Lung (tissue), 12 donors: ENCODE data around the gene NKAIN2. TPM values are rescaled to one million over a fixed set of nuclear protein-coding genes. Genes with fewer than 3 reads are reported as not detected.

Experiments
- ATAC-seq: fragments of 200-7000 bp; cut with Tn5 transposase; one replicate; pipeline ENCODE4 v1.9.1; 2020; ENCODE audit warnings: moderate number of reproducible peaks; ENCODE audit not compliant: insufficient read depth, low FRiP score
- DNase-seq, 3 donors: peaks; one replicate each; pipeline ENCODE4 v3.0.0-alpha.2; 2013 to 2017
- H3K27ac ChIP-seq, 2 donors: one replicate each; pipeline ENCODE4 v1.5.1; 2013; ENCODE audit warnings: mild to moderate bottlenecking in 2 of 2, moderate library complexity in 2 of 2, control low read depth in 1 of 2, inconsistent platforms in 1 of 2, low read depth in 1 of 2, low read length in 1 of 2
- H3K27me3 ChIP-seq, 3 donors: one replicate each; pipeline ENCODE4 v1.5.1; 2013; ENCODE audit warnings: low read length in 2 of 3; ENCODE audit not compliant: control insufficient read depth in 3 of 3, insufficient read depth in 3 of 3
- H3K36me3 ChIP-seq, 4 donors: one replicate each; pipeline ENCODE4 v1.5.1; 2013; ENCODE audit warnings: low read length in 4 of 4, mild to moderate bottlenecking in 1 of 4, moderate library complexity in 1 of 4; ENCODE audit not compliant: control insufficient read depth in 4 of 4, insufficient read depth in 4 of 4
- H3K4me1 ChIP-seq, 5 donors: one replicate each; pipeline ENCODE4 v1.5.1; 2013; ENCODE audit warnings: low read length in 5 of 5, mild to moderate bottlenecking in 2 of 5, moderate library complexity in 1 of 5; ENCODE audit not compliant: control insufficient read depth in 5 of 5, insufficient read depth in 5 of 5
- H3K4me3 ChIP-seq: one replicate; pipeline ENCODE4 v1.5.1; 2013; ENCODE audit warnings: mild to moderate bottlenecking, control low read depth, moderate library complexity
- H3K9ac ChIP-seq, 2 donors: one replicate each; pipeline ENCODE4 v1.5.1; 2013; ENCODE audit warnings: low read length in 2 of 2, control low read depth in 1 of 2; ENCODE audit not compliant: insufficient read depth in 1 of 2
- H3K9me3 ChIP-seq, 4 donors: one replicate each; pipeline ENCODE4 v1.5.1; 2013; ENCODE audit warnings: low read length in 3 of 4, mild to moderate bottlenecking in 1 of 4, moderate library complexity in 1 of 4; ENCODE audit not compliant: control insufficient read depth in 4 of 4, insufficient read depth in 3 of 4
- WGBS, 2 donors: extraction: QIAGEN DNeasy Blood & Tissue Kit; methylation state at CpG; one replicate each; pipeline ENCODE4 v1.1.7; 2013; 5-methylcytosine and 5-hydroxymethylcytosine counted together
- polyA plus RNA-seq, 2 donors: library from polyadenylated mRNA; stranded (reverse); fragments of 200-250 nt; gene quantifications; one replicate each; pipeline ENCODE4 v1.2.1, GENCODE V29; 2013
- total RNA-seq, 2 donors: library from RNA; depleted of rRNA in 1 of 2; stranded (reverse); fragments of >200 nt in 1 of 2; gene quantifications; one replicate each; pipeline ENCODE4 v1.2.1, GENCODE V29; 2014 to 2021
- TF ChIP-seq, protein P1 (sequence below): IDR thresholded peaks from 2 replicates; pipeline ENCODE4 v1.5.1; 2012; ENCODE audit warnings: mild to moderate bottlenecking; ENCODE audit errors: control extremely low read depth, extremely low read depth
- donor health status: control.
- donor health status: control.
- donor health status: Bipolar disorder and iron deficiency.
- donor health status: healthy.
- donor health status: DM: yes; HTN: yes; CAD: no.

The NKAIN2 gene
- total and polyA plus RNA-seq, 4 donors = 0.01 to 4.4 TPM; not detected in 2

DNA sequence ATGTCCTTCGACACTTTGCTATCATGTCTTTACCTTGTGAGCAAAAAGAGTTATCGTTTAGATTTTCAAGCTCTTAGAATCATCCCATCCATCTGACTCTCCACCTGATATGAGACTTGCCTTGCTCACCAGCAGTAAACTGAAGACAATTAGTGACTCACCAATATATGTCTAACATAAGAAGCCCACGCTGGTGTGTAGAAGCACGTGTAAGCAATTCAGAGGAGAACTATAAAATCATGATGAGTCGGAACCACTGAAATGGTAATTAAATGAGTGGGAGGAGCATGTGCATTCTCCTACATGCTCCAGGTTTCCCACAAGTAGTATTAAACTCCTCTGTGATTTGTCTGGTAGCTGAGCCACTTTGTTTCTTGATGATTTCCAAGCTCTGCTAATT is 977.0 kb downstream of the NKAIN2 start:
- TF ChIP-seq, protein P1, sequence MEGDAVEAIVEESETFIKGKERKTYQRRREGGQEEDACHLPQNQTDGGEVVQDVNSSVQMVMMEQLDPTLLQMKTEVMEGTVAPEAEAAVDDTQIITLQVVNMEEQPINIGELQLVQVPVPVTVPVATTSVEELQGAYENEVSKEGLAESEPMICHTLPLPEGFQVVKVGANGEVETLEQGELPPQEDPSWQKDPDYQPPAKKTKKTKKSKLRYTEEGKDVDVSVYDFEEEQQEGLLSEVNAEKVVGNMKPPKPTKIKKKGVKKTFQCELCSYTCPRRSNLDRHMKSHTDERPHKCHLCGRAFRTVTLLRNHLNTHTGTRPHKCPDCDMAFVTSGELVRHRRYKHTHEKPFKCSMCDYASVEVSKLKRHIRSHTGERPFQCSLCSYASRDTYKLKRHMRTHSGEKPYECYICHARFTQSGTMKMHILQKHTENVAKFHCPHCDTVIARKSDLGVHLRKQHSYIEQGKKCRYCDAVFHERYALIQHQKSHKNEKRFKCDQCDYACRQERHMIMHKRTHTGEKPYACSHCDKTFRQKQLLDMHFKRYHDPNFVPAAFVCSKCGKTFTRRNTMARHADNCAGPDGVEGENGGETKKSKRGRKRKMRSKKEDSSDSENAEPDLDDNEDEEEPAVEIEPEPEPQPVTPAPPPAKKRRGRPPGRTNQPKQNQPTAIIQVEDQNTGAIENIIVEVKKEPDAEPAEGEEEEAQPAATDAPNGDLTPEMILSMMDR = no peak
- no peak for DNase-seq
- 91 to 95% methylated on average over 5 of the region's 5 CpGs for WGBS, 2 donors
- Histone ChIP-seq H3K4me3 (no peak overlapping the region), H3K36me3 (no peaks in the 10 kb centered on the region), H3K9ac (no peak overlapping the region), H3K27ac (no peak overlapping the region), H3K9me3 (no peaks in the 10 kb centered on the region), H3K27me3 (no peaks in the 10 kb centered on the region), H3K4me1 (no peaks in the 10 kb centered on the region)
- no peak for ATAC-seq

DNA sequence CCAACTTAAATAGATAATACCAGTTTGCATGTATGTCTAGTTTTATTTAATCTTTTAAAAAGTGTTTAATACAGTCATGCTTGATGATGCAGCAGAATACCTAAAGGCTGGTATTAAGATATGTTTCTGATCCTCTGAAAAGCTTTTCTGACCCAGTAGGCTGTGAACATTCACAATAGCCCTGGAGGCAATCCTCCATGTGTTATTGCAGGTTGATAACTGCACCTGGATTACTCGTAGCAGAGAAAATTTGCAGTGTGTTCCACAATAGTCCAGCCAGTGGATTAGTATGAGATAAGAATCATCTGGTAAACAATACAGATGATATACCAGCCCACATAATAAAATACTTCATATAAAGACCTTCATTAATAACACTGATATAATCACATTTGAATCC is 979.7 kb downstream of the NKAIN2 start:
- WGBS, 2 donors = 80 to 85% methylated on average over 1 of the region's 1 CpG
- no peaks in the 10 kb centered on the region for H3K27me3 ChIP-seq
- no peaks in the 10 kb centered on the region for H3K4me1 ChIP-seq
- ATAC-seq (no peak), DNase-seq (no peak)
- no peaks in the 10 kb centered on the region for H3K9me3 ChIP-seq
- no peak overlapping the region for H3K27ac ChIP-seq
- TF ChIP-seq, protein P1 = no peak
- no peak overlapping the region for H3K9ac ChIP-seq
- H3K36me3 ChIP-seq = no peaks in the 10 kb centered on the region
- H3K4me3 ChIP-seq = no peak overlapping the region

DNA sequence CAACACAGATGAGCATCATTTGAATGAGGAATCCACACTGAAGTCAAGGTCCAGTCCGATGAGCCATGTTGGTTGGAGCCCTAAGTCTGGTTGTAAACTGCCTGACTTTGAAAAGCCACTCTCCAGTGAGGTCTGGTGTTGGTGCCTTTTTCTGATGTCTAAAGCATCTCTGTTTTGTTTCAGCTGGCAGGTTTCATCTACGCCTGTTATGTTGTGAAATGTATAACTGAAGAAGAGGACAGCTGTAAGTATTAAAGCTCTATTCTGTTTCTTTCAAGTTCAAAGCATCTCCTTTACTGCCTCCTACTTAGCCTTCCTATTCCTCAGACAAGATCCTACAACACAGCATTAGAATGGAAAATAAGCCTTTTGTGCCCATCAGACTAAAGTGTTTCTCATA is 987.5 kb downstream of the NKAIN2 start:
- no peak overlapping the region for H3K9ac ChIP-seq
- H3K4me1 ChIP-seq = peaks cover 0 to 8% (median 0%) of the 10 kb centered on the region in 5 donors
- H3K27me3 ChIP-seq = no peaks in the 10 kb centered on the region
- ATAC-seq (no peak), DNase-seq (peak in 2 of 3 donors; percentile 75 to 86)
- H3K4me3 ChIP-seq = no peak overlapping the region
- H3K36me3 ChIP-seq = no peaks in the 10 kb centered on the region
- H3K9me3 ChIP-seq = no peaks in the 10 kb centered on the region
- WGBS, 2 donors = 78 to 80% methylated on average over 2 of the region's 2 CpGs
- H3K27ac ChIP-seq = no peak overlapping the region
- TF ChIP-seq, protein P1 = no peak

DNA sequence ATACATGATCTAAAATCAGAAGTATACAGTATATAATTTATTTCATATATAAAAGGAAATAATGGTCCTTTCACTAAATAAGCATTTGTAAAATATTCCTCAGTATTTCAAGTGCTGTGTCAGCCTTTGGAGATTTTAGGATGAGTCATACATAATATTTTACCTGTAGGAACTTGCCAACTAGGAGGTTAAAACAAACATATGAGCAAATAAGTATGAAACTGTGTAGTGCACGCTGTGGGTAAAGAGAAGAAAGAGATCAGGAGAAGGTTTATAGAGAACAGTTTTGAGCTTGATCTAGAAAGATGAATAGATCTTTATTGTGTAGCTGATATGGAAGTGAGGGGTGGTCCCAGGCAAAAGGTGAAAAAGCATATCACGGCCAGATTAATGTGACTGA is 988.7 kb downstream of the NKAIN2 start:
- Histone ChIP-seq H3K27me3 (no peaks in the 10 kb centered on the region), H3K36me3 (no peaks in the 10 kb centered on the region), H3K9me3 (no peaks in the 10 kb centered on the region), H3K27ac (no peak overlapping the region), H3K9ac (no peak overlapping the region), H3K4me1 (peaks cover 0 to 8% (median 0%) of the 10 kb centered on the region in 5 donors), H3K4me3 (no peak overlapping the region)
- TF ChIP-seq, protein P1 = no peak
- WGBS, 2 donors = 76 to 90% methylated on average over 2 of the region's 2 CpGs
- ATAC-seq (no peak), DNase-seq (no peak)
